SK-N-SH (cell line): ENCODE data around the gene AGAP1.

Experiments used
- CTCF ChIP-seq: fragments of 200-600 bp; sonication (generic); IDR thresholded peaks from 2 replicates; pipeline ENCODE4 v1.6.1; 2017; ENCODE audit warnings: antibody characterized with exemption, mild to moderate bottlenecking, moderate library complexity
- EP300 ChIP-seq, 2 experiments: IDR thresholded peaks; 2 replicates each; pipeline versions ENCODE4 v1.4.0 to v1.6.1; 2012; ENCODE audit warnings: borderline replicate concordance in 1 of 2, low read depth in 1 of 2, low read length in 1 of 2
- EZH2phosphoT487 ChIP-seq: fragments of 200-600 bp; sonication (generic); IDR thresholded peaks from 2 replicates; pipeline ENCODE4 v1.6.1; 2017; ENCODE audit warnings: low read depth, mixed run types, mild to moderate bottlenecking, antibody characterized with exemption, moderate library complexity, borderline replicate concordance
- JUND ChIP-seq: IDR thresholded peaks from 2 replicates; pipeline ENCODE4 v1.4.0; 2012
- MAX ChIP-seq: IDR thresholded peaks from 2 replicates; pipeline ENCODE4 v1.4.0; 2012; ENCODE audit warnings: low read depth
- MXI1 ChIP-seq: IDR thresholded peaks from 2 replicates; pipeline ENCODE4 v1.6.1; 2012; ENCODE audit warnings: mild to moderate bottlenecking, low read depth, low read length, improper control_type of control experiment
- RAD21 ChIP-seq: IDR thresholded peaks from 2 replicates; pipeline ENCODE4 v1.6.1; 2012; ENCODE audit warnings: mild to moderate bottlenecking, low read length
- REST ChIP-seq: IDR thresholded peaks from 2 replicates; pipeline ENCODE4 v1.6.1; 2012; ENCODE audit warnings: mild to moderate bottlenecking, low read depth, low read length, moderate library complexity
- RFX5 ChIP-seq: IDR thresholded peaks from 2 replicates; pipeline ENCODE4 v1.6.1; 2012; ENCODE audit warnings: mild to moderate bottlenecking, improper control_type of control experiment, low read length
- SIN3A ChIP-seq: IDR thresholded peaks from 2 replicates; pipeline ENCODE4 v1.6.1; 2012; ENCODE audit warnings: low read depth, mild to moderate bottlenecking, low read length, moderate library complexity, borderline replicate concordance
- TAF1 ChIP-seq: IDR thresholded peaks from 2 replicates; pipeline ENCODE4 v1.6.1; 2012; ENCODE audit warnings: low read depth, mild to moderate bottlenecking, low read length, moderate library complexity, borderline replicate concordance
- TEAD4 ChIP-seq: IDR thresholded peaks from 2 replicates; pipeline ENCODE4 v1.4.0; 2012; ENCODE audit warnings: mild to moderate bottlenecking, borderline replicate concordance; ENCODE audit not compliant: insufficient read depth
- USF1 ChIP-seq: IDR thresholded peaks from 2 replicates; pipeline ENCODE4 v1.4.0; 2012; ENCODE audit warnings: low read depth, borderline replicate concordance
- YY1 ChIP-seq: IDR thresholded peaks from 2 replicates; pipeline ENCODE4 v1.4.0; 2012; ENCODE audit warnings: low read depth, mild to moderate bottlenecking

- TF ChIP-seq CTCF (no peak), JUND (no peak), MAX (no peak), REST (no peak), YY1 (no peak), SIN3A (no peak), RAD21 (no peak), EZH2phosphoT487 (no peak), TAF1 (no peak), RFX5 (no peak), EP300 (IDR thresholded peaks at IDR 0.05; ENCODE audit: borderline replicate concordance in 1 of 2, low read depth in 1 of 2, low read length in 1 of 2) (no peak), USF1 (no peak), MXI1 (no peak), TEAD4 (no peak)
These were observed 415.0 kb downstream of the AGAP1 start for GRCh38 chr2:235908826-235909225.
